Urinary bladder (tissue), 4 donors: ENCODE data around the gene OR2AT4. TPM values are rescaled to one million over a fixed set of nuclear protein-coding genes. Genes with fewer than 3 reads are reported as not detected.

Experiments used
- DNase-seq: peaks from one replicate; pipeline ENCODE4 v3.0.0-alpha.2; 2015; ENCODE audit errors: extremely low spot score
- H3K27ac ChIP-seq: one replicate; pipeline ENCODE4 v1.5.1; 2013; ENCODE audit warnings: low read depth, mild to moderate bottlenecking, moderate library complexity
- H3K36me3 ChIP-seq: one replicate; pipeline ENCODE4 v1.6.1; 2013; ENCODE audit warnings: mild to moderate bottlenecking, moderate library complexity; ENCODE audit not compliant: insufficient read depth
- H3K4me1 ChIP-seq: one replicate; pipeline ENCODE4 v1.6.1; 2013; ENCODE audit warnings: mild to moderate bottlenecking, moderate library complexity; ENCODE audit not compliant: insufficient read depth
- H3K4me3 ChIP-seq: one replicate; pipeline ENCODE4 v1.5.1; 2013; ENCODE audit warnings: low read depth, low read length
- WGBS: extraction: QIAGEN DNeasy Blood & Tissue Kit; methylation state at CpG from one replicate; pipeline ENCODE4 v1.1.7; 2013; 5-methylcytosine and 5-hydroxymethylcytosine counted together
- polyA plus RNA-seq: library from polyadenylated mRNA; stranded (reverse); fragments of 200-250 nt; gene quantifications from one replicate; pipeline ENCODE4 v1.2.3, GENCODE V29; 2013
- total RNA-seq: library from RNA; depleted of rRNA; stranded (reverse); fragments of >200 nt; gene quantifications from one replicate; pipeline ENCODE4 v1.2.3, GENCODE V29; 2014
- donor health status: healthy with polysubstance abuse.
- donor health status: healthy.

The OR2AT4 gene
- total RNA-seq, result 0.05 TPM
- polyA plus RNA-seq, result not detected

DNA sequence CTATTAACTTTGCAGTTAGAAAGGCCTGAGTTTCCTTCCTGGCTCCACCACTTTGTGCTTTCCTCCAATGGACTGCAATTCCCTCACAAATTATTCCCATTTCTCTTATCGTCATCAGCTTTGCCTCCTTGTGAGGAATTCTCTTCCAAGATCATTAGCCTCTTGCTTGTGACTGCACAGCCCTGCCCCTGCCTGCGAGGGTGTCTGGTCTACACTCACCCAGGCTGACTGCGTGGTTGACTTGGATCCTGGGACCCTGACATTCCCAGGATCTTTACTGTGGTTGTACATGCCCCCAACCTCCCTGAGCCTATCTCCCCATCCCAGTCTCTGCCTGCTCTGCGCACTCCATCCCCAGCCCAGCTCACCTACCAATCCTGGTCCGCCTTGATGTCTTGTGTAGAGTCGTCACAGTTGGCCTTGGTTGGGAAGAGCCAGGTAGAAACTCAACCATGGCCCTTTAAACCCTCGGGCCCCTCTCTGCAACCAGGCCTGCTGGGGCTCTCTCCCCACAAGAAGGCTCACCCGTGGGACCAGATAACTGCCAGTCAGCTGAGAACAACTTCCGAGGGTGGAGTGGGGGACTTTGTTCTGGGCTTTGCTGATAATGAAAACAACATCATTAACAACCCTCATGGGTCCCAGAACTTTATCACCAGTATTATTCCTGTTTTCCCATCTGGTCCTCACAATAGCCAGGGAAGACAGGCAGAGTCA, at the start of gene OR2AT4:
Gene OR2AT4 (minus strand): TSS at position 421 of the 717 bp plus-strand sequence.
- H3K4me3 ChIP-seq, result no peak within 1 kb of the TSS
- no peak for DNase-seq
- H3K4me1 ChIP-seq, result no peaks in the 10 kb centered on the region
- 80% methylated on average over 9 of the region's 9 CpGs for WGBS
- no peaks in the 10 kb centered on the region for H3K36me3 ChIP-seq
- H3K27ac ChIP-seq, result no peak within 1 kb of the TSS

DNA sequence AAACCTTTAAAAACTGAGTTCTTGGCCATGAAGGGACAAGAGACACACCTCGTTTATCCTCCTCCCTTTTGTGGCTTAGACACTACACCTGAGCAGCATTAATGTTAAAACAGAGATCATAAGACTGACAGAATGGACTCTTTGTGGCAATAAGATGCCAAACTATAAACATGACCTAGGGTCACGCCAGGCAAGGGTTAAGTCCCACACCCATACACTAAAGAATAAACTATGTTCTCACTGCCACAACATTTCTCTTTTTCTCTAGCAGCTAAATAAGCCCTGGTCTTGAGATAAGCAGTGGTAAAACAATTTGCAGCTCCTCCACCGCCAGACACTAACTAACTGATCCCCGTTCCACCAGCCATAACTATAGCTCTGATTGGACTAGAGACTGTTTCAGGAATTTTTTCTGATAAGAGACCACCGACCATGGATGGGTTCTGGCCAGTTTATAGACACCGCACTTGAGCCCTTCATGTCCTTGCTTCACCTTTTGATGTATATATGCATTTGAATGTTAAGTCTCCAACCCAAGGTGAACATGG, 49.4 kb upstream of the OR2AT4 start:
- Histone ChIP-seq H3K4me1 (no peaks in the 10 kb centered on the region), H3K36me3 (no peaks in the 10 kb centered on the region), H3K4me3 (no peak overlapping the region), H3K27ac (no peak overlapping the region)
- no peak for DNase-seq
- 59% methylated on average over 6 of the region's 6 CpGs for WGBS

DNA sequence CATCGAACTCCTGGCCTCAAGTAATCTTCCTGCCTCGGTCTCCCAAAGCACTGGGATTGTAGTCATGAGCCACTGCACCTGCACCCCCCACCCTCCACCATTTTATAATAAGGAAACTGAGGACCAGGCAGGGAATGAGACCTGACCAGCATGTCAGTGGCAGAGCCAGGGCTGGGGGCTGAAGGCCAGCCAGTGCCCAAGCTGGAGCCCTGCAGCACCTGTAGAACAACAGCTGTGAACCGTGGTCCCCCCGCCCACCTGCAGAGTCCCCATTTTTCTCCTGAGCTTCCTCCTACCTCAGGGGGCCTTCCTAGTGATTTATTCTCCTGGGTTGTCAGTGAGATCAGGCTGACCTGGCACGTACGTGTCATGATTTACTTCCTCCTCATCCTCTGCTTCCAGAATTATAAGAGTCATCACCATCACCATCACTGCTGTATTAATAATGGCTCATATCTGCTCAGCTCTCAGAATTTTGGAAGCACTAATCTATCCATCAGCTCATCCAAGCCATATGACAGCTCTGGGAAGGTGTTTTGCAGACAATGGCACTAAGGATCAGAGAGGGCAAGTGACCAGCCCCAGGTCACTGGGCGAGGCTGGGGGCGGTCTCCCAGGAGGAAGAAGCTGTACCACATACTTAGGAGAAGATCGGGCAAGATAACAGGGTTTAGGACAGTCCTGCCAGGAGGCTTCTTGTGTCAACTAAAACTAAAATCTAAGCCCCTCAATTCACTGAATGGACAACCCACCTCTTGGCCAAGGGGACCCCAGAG, 48.7 kb upstream of the OR2AT4 start:
- 84% methylated on average over 9 of the region's 9 CpGs for WGBS
- H3K4me1 ChIP-seq, result no peaks in the 10 kb centered on the region
- no peak overlapping the region for H3K4me3 ChIP-seq
- no peak for DNase-seq
- H3K36me3 ChIP-seq, result no peaks in the 10 kb centered on the region
- H3K27ac ChIP-seq, result no peak overlapping the region

DNA sequence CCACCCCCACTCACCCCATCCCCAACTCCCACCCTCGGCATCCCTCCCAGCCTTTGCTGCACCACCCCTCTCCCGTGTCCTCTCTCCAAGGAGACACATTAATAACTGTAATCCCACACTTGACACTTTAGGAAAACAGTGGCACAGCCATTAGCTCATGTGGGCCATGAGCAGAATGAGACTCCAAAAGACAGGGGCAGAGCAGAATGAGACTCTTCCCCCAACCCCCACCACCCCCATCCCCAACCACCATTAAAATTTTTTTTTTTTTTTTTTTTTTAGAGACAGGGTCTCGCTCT, 48.0 kb upstream of the OR2AT4 start:
- H3K27ac ChIP-seq, result no peak overlapping the region
- no peak for DNase-seq
- no peak overlapping the region for H3K4me3 ChIP-seq
- H3K36me3 ChIP-seq, result no peaks in the 10 kb centered on the region
- 43% methylated on average over 3 of the region's 3 CpGs for WGBS
- no peaks in the 10 kb centered on the region for H3K4me1 ChIP-seq

DNA sequence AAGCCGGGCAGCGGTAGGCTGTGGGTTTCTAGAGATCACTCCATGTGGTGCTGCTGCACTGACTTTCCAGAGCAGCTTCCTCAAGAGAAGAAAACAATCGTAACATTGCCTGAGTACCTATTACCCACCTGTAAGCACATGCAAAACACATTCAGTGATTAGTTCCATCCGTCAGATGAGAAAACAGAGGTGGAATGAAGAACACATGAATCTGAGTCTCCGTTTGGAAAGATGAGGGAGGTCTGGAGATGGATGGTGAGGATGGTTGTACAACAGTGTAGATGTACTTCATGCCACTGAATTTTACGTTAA, 46.7 kb upstream of the OR2AT4 start:
- no peaks in the 10 kb centered on the region for H3K36me3 ChIP-seq
- no peaks in the 10 kb centered on the region for H3K4me1 ChIP-seq
- DNase-seq, result no peak
- no peak overlapping the region for H3K27ac ChIP-seq
- no peak overlapping the region for H3K4me3 ChIP-seq
- 44% methylated on average over 6 of the region's 6 CpGs for WGBS

DNA sequence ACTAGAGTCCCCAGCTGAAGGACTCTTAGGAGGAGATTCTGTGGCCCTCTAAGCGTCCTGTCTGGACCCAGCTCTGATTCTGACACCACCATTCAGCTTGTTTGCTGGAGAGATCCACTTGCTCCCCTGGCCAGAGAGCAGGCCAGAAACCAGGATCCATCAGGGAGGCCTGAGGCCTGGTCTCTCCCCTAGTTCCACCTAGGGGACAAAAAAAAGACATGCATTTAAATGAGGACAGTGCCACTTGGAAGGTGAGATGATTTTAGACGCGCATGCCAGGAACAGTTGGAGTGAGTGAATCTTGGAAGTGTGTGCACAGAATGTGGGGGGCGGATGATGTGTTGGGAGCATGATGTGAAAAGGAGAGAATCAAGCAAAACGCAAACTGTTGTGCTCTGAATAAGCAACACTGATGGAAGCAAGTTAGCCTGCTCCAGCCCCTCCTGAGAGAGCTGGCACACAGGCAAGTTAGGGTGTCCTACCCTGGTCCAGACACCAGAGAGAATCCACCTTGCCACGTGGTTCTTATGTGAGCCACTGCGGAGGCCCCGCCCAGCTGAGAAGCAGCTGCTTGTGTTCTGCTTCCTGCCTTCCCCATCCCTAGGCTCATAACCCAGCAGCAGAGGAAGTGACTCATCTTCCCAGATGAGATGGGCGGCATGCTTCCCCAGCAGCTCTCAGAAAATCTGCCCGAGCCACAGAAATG, 46.2 kb upstream of the OR2AT4 start:
- H3K27ac ChIP-seq, result no peak overlapping the region
- 49% methylated on average over 10 of the region's 10 CpGs for WGBS
- no peak for DNase-seq
- H3K4me3 ChIP-seq, result no peak overlapping the region
- H3K36me3 ChIP-seq, result no peaks in the 10 kb centered on the region
- H3K4me1 ChIP-seq, result no peaks in the 10 kb centered on the region

DNA sequence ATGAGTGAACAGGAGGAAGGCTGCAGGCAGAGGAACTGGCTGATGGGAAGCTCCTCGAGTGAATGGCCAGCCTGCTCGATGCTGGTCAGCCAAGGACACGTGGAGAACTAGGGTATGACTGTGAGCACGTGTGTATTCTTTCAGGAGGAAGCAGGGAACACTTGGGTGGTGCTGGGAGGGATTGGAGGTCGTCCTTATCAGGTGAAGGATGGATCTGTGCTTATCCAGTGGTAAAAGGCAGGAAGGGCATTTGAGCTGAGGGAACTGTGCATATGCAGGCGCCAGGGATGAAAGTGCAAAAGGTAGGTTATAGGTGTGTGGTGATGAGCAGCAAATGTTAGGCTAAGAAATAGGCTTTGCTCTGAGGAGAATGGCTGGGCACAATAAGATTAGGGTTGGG, 44.5 kb upstream of the OR2AT4 start:
- no peaks in the 10 kb centered on the region for H3K4me1 ChIP-seq
- 54% methylated on average over 6 of the region's 6 CpGs for WGBS
- no peak for DNase-seq
- no peaks in the 10 kb centered on the region for H3K36me3 ChIP-seq
- no peak overlapping the region for H3K4me3 ChIP-seq
- no peak overlapping the region for H3K27ac ChIP-seq

DNA sequence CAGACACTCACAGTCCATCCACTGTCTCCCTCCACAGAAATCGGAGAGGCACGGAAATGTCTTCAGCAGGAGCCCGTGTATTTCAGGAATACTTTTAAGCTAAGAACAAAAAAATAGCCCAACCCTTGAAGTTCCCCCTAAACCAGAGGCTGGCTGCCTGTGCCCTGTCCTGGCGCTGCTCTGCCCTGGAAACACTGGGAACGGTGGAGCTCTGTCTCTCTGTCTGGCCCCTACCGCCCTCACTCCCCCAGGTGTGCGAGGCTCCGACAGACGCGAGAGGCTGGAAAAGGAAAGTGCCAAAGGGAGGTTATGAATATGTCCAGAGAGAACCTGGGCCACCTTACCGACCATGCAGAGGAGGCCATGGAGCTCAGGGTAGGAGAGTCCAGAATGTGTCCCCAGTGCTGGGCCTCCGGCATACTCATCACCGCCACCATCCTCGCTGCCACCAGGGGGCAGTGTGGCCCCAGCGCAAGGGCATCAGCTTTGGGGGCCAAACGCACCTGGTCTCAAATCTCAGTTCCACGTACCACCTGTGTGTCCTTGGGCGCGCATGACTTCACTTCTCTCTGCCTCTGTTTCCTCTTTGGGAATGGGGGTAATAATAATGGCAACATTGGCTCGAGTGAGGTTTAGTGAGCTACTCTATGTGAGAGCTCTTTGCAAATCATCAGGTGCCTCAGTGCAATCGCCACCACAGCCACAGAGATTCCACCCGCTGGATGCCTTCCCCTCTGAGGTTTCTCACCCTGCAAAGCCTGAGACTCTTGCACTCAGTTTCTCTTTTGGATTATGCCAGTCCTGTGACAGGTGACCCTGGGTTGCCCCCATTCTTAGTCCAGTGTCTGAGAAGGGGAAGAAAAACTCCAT, 43.8 kb upstream of the OR2AT4 start:
- WGBS, result 37% methylated on average over 22 of the region's 22 CpGs
- DNase-seq, result no peak
- H3K4me1 ChIP-seq, result no peaks in the 10 kb centered on the region
- H3K36me3 ChIP-seq, result no peaks in the 10 kb centered on the region
- no peak overlapping the region for H3K4me3 ChIP-seq
- no peak overlapping the region for H3K27ac ChIP-seq

DNA sequence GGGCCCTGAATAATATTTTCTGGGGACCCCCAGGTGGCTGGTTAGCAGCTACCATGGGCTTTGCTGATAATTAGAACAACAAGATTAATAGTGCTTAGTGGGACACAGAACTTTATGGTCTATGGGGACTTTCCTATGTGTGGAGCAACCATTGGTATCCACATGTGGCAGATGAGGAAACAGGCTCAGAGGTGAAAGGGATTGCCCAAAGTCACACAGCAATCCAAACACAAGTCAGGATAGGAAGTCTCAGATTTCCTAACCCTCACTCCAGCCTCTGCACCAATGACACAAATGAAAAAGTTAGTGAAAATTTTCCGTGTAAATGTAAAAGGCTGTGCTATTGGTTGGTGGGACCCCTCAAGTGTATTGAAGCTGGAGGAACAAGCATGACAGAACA, 39.0 kb upstream of the OR2AT4 start:
- H3K4me1 ChIP-seq, result no peaks in the 10 kb centered on the region
- DNase-seq, result no peak
- 84% methylated on average over 1 of the region's 1 CpG for WGBS
- no peak overlapping the region for H3K4me3 ChIP-seq
- no peak overlapping the region for H3K27ac ChIP-seq
- H3K36me3 ChIP-seq, result no peaks in the 10 kb centered on the region

DNA sequence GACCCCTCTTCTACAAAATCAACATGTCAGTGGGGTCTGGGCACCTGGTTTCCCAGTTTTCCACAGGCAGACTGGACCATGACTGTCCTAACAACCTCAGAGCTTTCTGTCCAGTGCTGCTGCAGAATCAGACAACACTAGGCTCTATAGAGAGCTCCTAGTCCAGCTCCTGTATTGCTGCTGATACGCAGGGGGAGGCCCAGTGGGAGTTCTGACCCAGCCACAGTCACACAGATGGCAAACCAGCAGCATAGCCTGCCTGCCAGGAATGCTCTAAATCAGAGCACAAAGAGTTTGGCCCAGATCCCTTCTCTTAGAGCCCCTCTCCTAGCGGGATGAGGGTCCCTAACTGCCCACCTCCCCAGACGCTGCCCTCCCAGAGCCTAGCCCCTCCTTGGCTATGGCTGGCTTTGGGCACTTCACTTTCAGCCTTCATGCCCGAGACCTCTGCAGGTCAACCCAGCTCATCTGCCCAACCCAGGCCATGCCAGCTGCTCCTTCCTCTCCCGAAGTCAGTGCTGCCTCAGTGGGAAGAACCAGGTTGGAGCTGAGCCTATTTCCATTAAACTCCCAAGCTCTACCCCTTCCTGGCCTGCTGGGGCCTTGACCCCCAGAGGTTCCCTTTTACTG, 38.5 kb upstream of the OR2AT4 start:
- no peak overlapping the region for H3K4me3 ChIP-seq
- H3K36me3 ChIP-seq, result no peaks in the 10 kb centered on the region
- WGBS, result 83% methylated on average over 5 of the region's 5 CpGs
- no peak for DNase-seq
- no peaks in the 10 kb centered on the region for H3K4me1 ChIP-seq
- no peak overlapping the region for H3K27ac ChIP-seq

DNA sequence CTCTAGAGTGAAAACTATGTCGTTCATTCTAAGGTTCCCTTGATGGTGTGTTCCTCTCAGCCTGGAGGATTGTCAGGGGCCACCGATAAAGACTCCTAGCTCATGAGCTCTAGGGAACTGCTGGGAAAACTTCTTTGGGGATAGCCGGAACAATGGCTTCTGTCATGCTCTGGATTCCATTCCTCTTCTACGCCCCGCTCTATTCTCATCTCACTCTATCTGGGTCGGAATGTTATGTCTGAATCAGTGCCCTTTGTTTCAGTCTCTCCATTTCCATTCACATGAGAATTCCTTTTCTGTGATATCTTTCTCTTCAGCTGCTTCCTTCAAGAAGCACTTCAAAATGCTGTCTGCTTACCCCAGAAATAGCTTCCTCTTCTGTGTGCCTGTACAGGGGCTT, 37.3 kb upstream of the OR2AT4 start:
- H3K4me1 ChIP-seq, result no peaks in the 10 kb centered on the region
- H3K36me3 ChIP-seq, result no peaks in the 10 kb centered on the region
- 74% methylated on average over 6 of the region's 6 CpGs for WGBS
- no peak overlapping the region for H3K27ac ChIP-seq
- H3K4me3 ChIP-seq, result no peak overlapping the region
- DNase-seq, result no peak

DNA sequence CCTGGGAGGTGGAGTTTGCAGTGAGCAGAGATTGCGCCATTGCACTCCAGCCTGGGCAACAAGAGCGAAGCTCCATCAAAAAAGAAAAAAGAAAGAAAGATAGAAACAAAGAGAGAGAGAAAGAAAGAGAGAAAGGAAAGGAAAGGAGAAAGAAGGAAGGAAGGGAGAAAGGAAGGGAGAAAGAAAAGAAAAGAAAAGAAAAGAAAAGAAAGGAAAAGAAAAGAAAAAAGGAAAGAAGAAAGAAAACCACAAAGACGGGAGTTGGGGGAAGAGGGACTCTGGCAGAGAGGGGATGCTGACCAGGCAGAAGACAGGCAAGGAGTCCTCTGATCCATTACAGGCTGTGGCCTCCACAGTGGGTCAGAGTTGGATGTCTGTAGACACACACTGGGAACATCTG, 35.4 kb upstream of the OR2AT4 start:
- 84% methylated on average over 3 of the region's 3 CpGs for WGBS
- Histone ChIP-seq H3K4me1 (no peaks in the 10 kb centered on the region), H3K27ac (no peak overlapping the region), H3K36me3 (no peaks in the 10 kb centered on the region), H3K4me3 (no peak overlapping the region)
- no peak for DNase-seq

DNA sequence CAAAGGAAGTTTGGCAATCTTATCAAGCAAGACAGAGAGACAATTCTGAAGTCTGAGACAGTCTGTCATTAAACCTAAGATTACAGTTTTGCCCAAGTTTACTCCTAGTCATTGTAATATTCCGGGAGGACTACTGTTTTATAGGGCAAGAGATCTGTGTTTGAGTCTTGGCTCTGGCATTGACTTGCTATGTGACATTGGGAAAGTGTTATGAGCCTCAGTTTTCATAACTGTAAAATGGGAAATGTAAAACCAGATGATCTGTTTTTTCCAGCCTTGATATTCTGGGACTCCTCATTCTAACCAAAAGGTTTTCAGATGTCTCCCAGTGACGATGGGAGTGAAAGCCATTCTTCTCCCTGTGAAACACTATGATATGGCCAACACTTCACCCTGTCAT, 29.9 kb upstream of the OR2AT4 start:
- H3K36me3 ChIP-seq, result no peaks in the 10 kb centered on the region
- WGBS, result 76% methylated on average over 2 of the region's 2 CpGs
- no peak for DNase-seq
- H3K4me1 ChIP-seq, result no peaks in the 10 kb centered on the region
- no peak overlapping the region for H3K27ac ChIP-seq
- H3K4me3 ChIP-seq, result no peak overlapping the region
